HepG2 (cell line): Measurements from ENCODE around the gene CDK5RAP2. TPM values are rescaled to one million over a fixed set of nuclear protein-coding genes. Genes with fewer than 3 reads are reported as not detected.

Experiments used
- BCL3 ChIP-seq: sonication (generic); formaldehyde crosslinking; IDR thresholded peaks from 2 replicates; pipeline ENCODE4 v1.5.1; 2020; ENCODE audit warnings: mild to moderate bottlenecking, missing genetic modification reagents, moderate library complexity
- CHCHD3 ChIP-seq: sonication (generic); formaldehyde crosslinking; IDR thresholded peaks from 2 replicates; pipeline ENCODE4 v1.8.0; 2022; ENCODE audit warnings: mild to moderate bottlenecking, missing genetic modification reagents, moderate library complexity
- DZIP1 ChIP-seq: sonication (generic); formaldehyde crosslinking; IDR thresholded peaks from 2 replicates; pipeline ENCODE4 v1.5.0; 2020; ENCODE audit warnings: mild to moderate bottlenecking, missing genetic modification reagents
- ETV5 ChIP-seq: IDR thresholded peaks from 2 replicates; pipeline ENCODE4 v1.6.1; 2018; ENCODE audit warnings: missing biosample characterization, missing genetic modification reagents, inconsistent platforms, borderline replicate concordance
- GPN1 ChIP-seq: sonication (generic); formaldehyde crosslinking; IDR thresholded peaks from 2 replicates; pipeline ENCODE4 v1.5.1; 2020; ENCODE audit warnings: missing genetic modification reagents, borderline replicate concordance
- HNF1A ChIP-seq, 2 experiments: sonication (generic) in 1 of 2; formaldehyde crosslinking in 1 of 2; IDR thresholded peaks; 2 replicates each; pipeline versions ENCODE4 v1.4.0 to v1.6.1; 2016 to 2020; ENCODE audit warnings: borderline replicate concordance in 1 of 2, low read depth in 1 of 2, mild to moderate bottlenecking in 1 of 2, missing genetic modification reagents in 1 of 2
- IRF9 ChIP-seq: sonication (generic); formaldehyde crosslinking; IDR thresholded peaks from 2 replicates; pipeline ENCODE4 v1.8.0; 2022; ENCODE audit warnings: missing genetic modification reagents, mild to moderate bottlenecking, borderline replicate concordance
- SNAPC2 ChIP-seq: sonication (generic); formaldehyde crosslinking; IDR thresholded peaks from 2 replicates; pipeline ENCODE4 v1.8.1; 2022; ENCODE audit warnings: mild to moderate bottlenecking, missing genetic modification reagents
- SRSF1 ChIP-seq: fragments of 200-400 bp; formaldehyde crosslinking; optimal IDR thresholded peaks from 2 replicates; pipeline ENCODE3; 2017; ENCODE audit warnings: mild to moderate bottlenecking, low read depth, low read length, moderate library complexity
- TGIF2 ChIP-seq: IDR thresholded peaks from 2 replicates; pipeline ENCODE4 v1.6.1; 2016; ENCODE audit warnings: control low read depth, missing compliant biosample characterization
- ZC3H13 ChIP-seq: sonication (generic); formaldehyde crosslinking; IDR thresholded peaks from 2 replicates; pipeline ENCODE4 v1.8.1; 2023; ENCODE audit warnings: mild to moderate bottlenecking, missing genetic modification reagents, moderate library complexity
- ZEB1 ChIP-seq: IDR thresholded peaks from 2 replicates; pipeline ENCODE4 v1.6.1; 2012; ENCODE audit warnings: mild to moderate bottlenecking, low read depth, inconsistent platforms; ENCODE audit not compliant: insufficient replicate concordance
- ZNF17 ChIP-seq: sonication (generic); formaldehyde crosslinking; IDR thresholded peaks from 2 replicates; pipeline ENCODE4 v1.5.0; 2020; ENCODE audit warnings: mild to moderate bottlenecking, missing genetic modification reagents
- ZNF274 ChIP-seq: sonication (generic); formaldehyde crosslinking; IDR thresholded peaks from 2 replicates; pipeline ENCODE4 v1.5.1; 2020; ENCODE audit warnings: mild to moderate bottlenecking, missing genetic modification reagents
- ZNF670 ChIP-seq: sonication (generic); formaldehyde crosslinking; IDR thresholded peaks from 2 replicates; pipeline ENCODE4 v1.8.0; 2022; ENCODE audit warnings: mild to moderate bottlenecking, missing genetic modification reagents, borderline replicate concordance
- ZNF788 ChIP-seq: sonication (generic); formaldehyde crosslinking; IDR thresholded peaks from 2 replicates; pipeline ENCODE4 v1.5.0; 2020; ENCODE audit warnings: mild to moderate bottlenecking, missing genetic modification reagents, borderline replicate concordance
- polyA plus RNA-seq, 8 experiments: library from polyadenylated mRNA; depleted of rRNA in 3 of 8; stranded (reverse) in 7 of 8; unstranded in 1 of 8; fragments of >200 nt; fragmentation: Illumina TruSeq in 4 of 8; extraction: Trizol in 4 of 8; gene quantifications; 2 replicates each; pipeline versions ENCODE4 v1.2.1 to v1.2.3, GENCODE V29; 2011 to 2016; ENCODE audit warnings: low read depth in 4 of 8, missing spikeins in 1 of 8, mixed read lengths in 1 of 8; ENCODE audit not compliant: insufficient read depth in 1 of 8
- total RNA-seq, 5 experiments: library from RNA; depleted of rRNA; stranded (reverse); fragments of >200 nt; fragmentation: Illumina TruSeq; extraction: Trizol; gene quantifications; 2 replicates each; pipeline ENCODE4 v1.2.3, GENCODE V29; 2016; ENCODE audit warnings: low read depth in 1 of 5

Gene CDK5RAP2
- total and polyA plus RNA-seq, 2 of the 13 experiments (the other 11 are each of a cell fraction or from before 2014, with no cell fraction given), result 31.8 to 42.2 TPM

GRCh38 chr9:120387257-120388002 lies 192.5 kb downstream of the CDK5RAP2 start (continued):
- TF ChIP-seq HNF1A (IDR thresholded peaks at IDR 0.05; ENCODE audit: low read depth) (no peak), HNF1A (CRISPR knock-in tag; IDR thresholded peaks at IDR 0.05; ENCODE audit: borderline replicate concordance) (no peak), ZC3H13 (CRISPR knock-in tag) (no peak), SRSF1 (no peak), ZNF274 (no peak), SNAPC2 (no peak), ZNF788 (CRISPR knock-in tag) (no peak), CHCHD3 (CRISPR knock-in tag) (no peak), BCL3 (no peak), ZNF17 (no peak), IRF9 (no peak), ETV5 (CRISPR knock-in tag) (no peak), ZNF670 (no peak), GPN1 (CRISPR knock-in tag) (no peak), ZEB1 (no peak), TGIF2 (CRISPR knock-in tag) (no peak), DZIP1 (no peak)
